Uterus (tissue), 4 donors: ENCODE measurements around the gene TSPAN32. TPM values are rescaled to one million over a fixed set of nuclear protein-coding genes. Genes with fewer than 3 reads are reported as not detected.

Source experiments
- DNase-seq, 2 donors: peaks; one replicate each; pipeline ENCODE4 v3.0.0-alpha.2; 2019 to 2020
- H3K27ac ChIP-seq, 2 donors: fragments of 200-600 bp; sonication (generic); 1 replicate in 1 of 2; 2 replicates in 1 of 2; pipeline ENCODE4 v1.5.1; 2016 to 2018
- H3K27me3 ChIP-seq, 2 donors: fragments of 200-600 bp; sonication (generic); one replicate each; pipeline ENCODE4 v1.5.1; 2018 to 2019; ENCODE audit warnings: control low read depth in 1 of 2
- H3K36me3 ChIP-seq, 2 donors: fragments of 200-600 bp; sonication (generic); one replicate each; pipeline ENCODE4 v1.5.1; 2019; ENCODE audit warnings: control low read depth in 1 of 2
- H3K4me1 ChIP-seq, 2 donors: fragments of 200-600 bp; sonication (generic); one replicate each; pipeline ENCODE4 v1.5.1; 2018 to 2019; ENCODE audit warnings: control low read depth in 1 of 2
- H3K4me3 ChIP-seq, 2 donors: fragments of 200-600 bp; sonication (generic); 1 replicate in 1 of 2; 2 replicates in 1 of 2; pipeline ENCODE4 v1.5.1; 2018 to 2019; ENCODE audit warnings: mild to moderate bottlenecking in 1 of 2
- H3K9me3 ChIP-seq, 2 donors: fragments of 200-600 bp; sonication (generic); one replicate each; pipeline ENCODE4 v1.5.1; 2019; ENCODE audit warnings: control low read depth in 1 of 2
- CTCF ChIP-seq, 4 experiments: fragments of 200-600 bp in 2 of 4; fragments of 450-650 bp in 2 of 4; sonication (generic) in 2 of 4; IDR thresholded peaks; one replicate each; pipeline ENCODE4 v1.5.1; 2016 to 2019; ENCODE audit warnings: antibody characterized with exemption in 4 of 4, mild to moderate bottlenecking in 2 of 4, moderate library complexity in 1 of 4
- POLR2A ChIP-seq, 2 donors: fragments of 450-650 bp; IDR thresholded peaks; one replicate each; pipeline ENCODE4 v1.6.1; 2016; ENCODE audit warnings: antibody characterized with exemption in 2 of 2, mild to moderate bottlenecking in 1 of 2, moderate library complexity in 1 of 2
- intact Hi-C: fragments of 100-400 bp; cut with DNase I; formaldehyde crosslinking; loops from one replicate; pipeline ENCODE4 v1.15.1; 2023; ENCODE audit warnings: low total_unique reads
- total RNA-seq, 4 donors: library from RNA; depleted of rRNA in 3 of 4; stranded (reverse); fragments of >200 nt in 3 of 4; gene quantifications; one replicate each; pipeline versions ENCODE4 v1.1.0 to v1.2.4, GENCODE V29; 2014 to 2023
- donor health status: DM: yes; HTN: yes; CAD: no.

The TSPAN32 gene
- total RNA-seq, 4 donors from 2014 or later, result 2.5 to 3.3 TPM; not detected in 2

- DNase-seq, result no peak
- H3K36me3 ChIP-seq, result no peaks in the 10 kb centered on the region
- peaks cover 13 to 26% of the 10 kb centered on the region in 2 donors for H3K4me1 ChIP-seq
- TF ChIP-seq POLR2A (IDR thresholded peaks at IDR 0.05) (no peak), CTCF (IDR thresholded peaks at IDR 0.05) (no peak)
- intact Hi-C loops, result loop anchor here (5.0 kb wide), 1 partner anchor 63 kb away; the partner anchor contains the start of gene CD81
- H3K4me3 ChIP-seq, result no peak overlapping the region
- H3K27ac ChIP-seq, result peak overlapping the region; percentile 86 to 96
- H3K9me3 ChIP-seq, result no peaks in the 10 kb centered on the region
- H3K27me3 ChIP-seq, result no peaks in the 10 kb centered on the region
These were observed 12.3 kb downstream of the TSPAN32 start for GRCh38 chr11:2314136-2314524.

- intact Hi-C loops, result loop anchor here (5.0 kb wide), 1 partner anchor 63 kb away; the partner anchor contains the start of gene CD81
- no peak overlapping the region for H3K4me3 ChIP-seq
- DNase-seq, result peak; percentile 93 to 98
- H3K4me1 ChIP-seq, result peaks cover 13 to 26% of the 10 kb centered on the region in 2 donors
- no peak for TF ChIP-seq CTCF (IDR thresholded peaks at IDR 0.05)
- no peak for TF ChIP-seq POLR2A (IDR thresholded peaks at IDR 0.05)
- H3K36me3 ChIP-seq, result no peaks in the 10 kb centered on the region
- no peaks in the 10 kb centered on the region for H3K9me3 ChIP-seq
- peak overlapping the region; percentile 86 to 96 for H3K27ac ChIP-seq
- no peaks in the 10 kb centered on the region for H3K27me3 ChIP-seq
These were observed 12.9 kb downstream of the TSPAN32 start for GRCh38 chr11:2314525-2315394.

GRCh38 chr11:2315395-2316168 is 13.8 kb downstream of the TSPAN32 start:
- Histone ChIP-seq H3K27ac (peak overlapping the region; percentile 86 to 96), H3K4me1 (peaks cover 13 to 26% of the 10 kb centered on the region in 2 donors), H3K27me3 (no peaks in the 10 kb centered on the region), H3K9me3 (no peaks in the 10 kb centered on the region), H3K36me3 (no peaks in the 10 kb centered on the region), H3K4me3 (no peak overlapping the region)
- no peak for TF ChIP-seq POLR2A (IDR thresholded peaks at IDR 0.05)
- no peak for TF ChIP-seq CTCF (IDR thresholded peaks at IDR 0.05)
- peak; percentile 37 to 39 for DNase-seq
- intact Hi-C loops, result no loop called here

- peak in 1 of 2 donors; percentile 20 for DNase-seq
- Histone ChIP-seq H3K27me3 (no peaks in the 10 kb centered on the region), H3K27ac (peak overlapping the region; percentile 86 to 96), H3K4me3 (no peak overlapping the region), H3K4me1 (peaks cover 13 to 26% of the 10 kb centered on the region in 2 donors), H3K9me3 (no peaks in the 10 kb centered on the region), H3K36me3 (no peaks in the 10 kb centered on the region)
- intact Hi-C loops, result no loop called here
- no peak for TF ChIP-seq CTCF (IDR thresholded peaks at IDR 0.05)
- TF ChIP-seq POLR2A (IDR thresholded peaks at IDR 0.05), result no peak
These were observed 14.6 kb downstream of the TSPAN32 start for GRCh38 chr11:2316169-2316962.
